COLO668 (cell line): Measurements from ENCODE around the gene GRPR.

Source experiments
- DNase-seq: peaks from one replicate; lab custom pipeline; 2025; ENCODE audit not compliant: unreplicated experiment; lab: John Stamatoyannopoulos, UW

Gene GRPR

DNA sequence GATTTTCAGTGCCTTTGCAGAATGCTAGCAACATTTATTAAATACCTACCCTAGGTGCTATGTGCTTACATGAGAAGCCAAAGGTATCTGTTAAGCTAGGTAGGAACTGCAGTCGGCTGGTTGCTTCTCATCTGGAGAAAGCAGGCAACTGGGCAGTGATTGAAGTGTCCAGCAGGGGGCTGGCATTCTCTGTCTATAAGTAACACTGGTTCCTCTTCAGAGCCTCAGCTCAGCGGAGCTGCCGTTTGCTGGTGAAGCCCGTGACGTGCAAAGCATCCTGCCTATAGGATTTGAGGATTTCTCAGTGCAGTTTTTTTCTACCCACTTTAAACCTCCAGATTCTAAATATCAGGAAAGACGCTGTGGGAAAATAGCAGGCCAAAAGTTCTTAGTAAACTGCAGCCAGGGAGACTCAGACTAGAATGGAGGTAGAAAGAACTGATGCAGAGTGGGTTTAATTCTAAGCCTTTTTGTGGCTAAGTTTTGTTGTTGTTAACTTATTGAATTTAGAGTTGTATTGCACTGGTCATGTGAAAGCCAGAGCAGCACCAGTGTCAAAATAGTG, at the start of gene GRPR:
Gene GRPR (plus strand): TSS at position 344 of the 565 bp plus-strand sequence. CDS start 389 bp downstream, outside the sequence.
- DNase-seq = peak; percentile 84

DNA sequence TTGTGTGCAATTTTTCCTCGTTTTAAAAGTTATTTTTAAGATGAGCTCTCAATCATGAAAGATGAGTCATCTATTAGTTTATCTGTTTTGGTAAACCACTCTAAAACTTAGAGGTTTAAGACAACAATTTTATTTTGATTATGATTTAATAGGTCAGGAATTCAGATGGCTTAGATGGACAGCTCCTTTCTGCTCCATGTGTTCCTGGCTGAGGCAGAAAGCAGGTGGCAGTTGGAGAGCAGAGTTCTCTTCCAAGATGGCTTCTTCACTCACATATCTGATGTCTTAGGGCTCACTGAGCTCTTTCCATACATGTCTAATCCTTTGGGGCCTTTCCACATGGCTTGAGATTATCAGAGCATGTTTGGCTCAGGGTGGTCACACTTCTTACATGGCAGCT, 48.3 kb upstream of the GRPR start:
- no peak for DNase-seq

DNA sequence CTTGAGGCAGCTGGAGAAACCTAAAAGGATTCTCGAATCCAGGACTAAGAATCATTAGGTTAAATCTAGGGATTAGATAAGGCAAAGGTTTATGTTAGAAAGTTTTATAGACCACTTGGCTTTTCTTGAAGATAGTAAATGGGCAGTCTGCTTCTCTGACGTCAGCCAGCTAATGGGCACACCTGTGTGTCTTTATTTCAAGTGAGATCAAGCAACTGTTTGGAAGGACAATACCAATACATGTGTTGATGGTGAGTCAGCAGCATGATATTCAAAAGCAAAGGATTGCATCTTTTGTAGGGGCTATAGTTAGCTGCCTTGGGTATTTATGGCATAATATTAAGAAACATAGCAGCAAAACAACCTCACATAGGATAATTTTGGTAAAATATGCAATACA, 46.5 kb upstream of the GRPR start:
- DNase-seq = no peak

DNA sequence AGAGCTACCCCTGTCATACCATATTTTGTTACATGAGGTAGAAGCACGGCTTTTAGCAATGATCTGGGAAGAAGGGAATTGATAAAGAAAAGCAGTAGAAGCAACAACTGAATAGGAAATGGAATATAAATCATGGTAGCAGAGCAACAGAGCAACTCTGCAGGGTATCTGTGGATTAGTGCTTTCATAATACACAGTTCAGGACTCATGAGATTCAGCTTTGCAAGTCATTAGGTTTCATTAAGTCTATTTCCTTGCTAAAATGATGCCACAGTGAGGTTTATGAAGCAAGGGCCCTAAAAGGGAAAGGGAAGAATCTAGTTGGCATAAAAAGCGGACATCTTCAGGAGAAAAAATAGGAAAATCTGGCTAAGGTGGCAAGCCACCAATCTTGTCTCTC, 45.6 kb upstream of the GRPR start:
- no peak for DNase-seq

DNA sequence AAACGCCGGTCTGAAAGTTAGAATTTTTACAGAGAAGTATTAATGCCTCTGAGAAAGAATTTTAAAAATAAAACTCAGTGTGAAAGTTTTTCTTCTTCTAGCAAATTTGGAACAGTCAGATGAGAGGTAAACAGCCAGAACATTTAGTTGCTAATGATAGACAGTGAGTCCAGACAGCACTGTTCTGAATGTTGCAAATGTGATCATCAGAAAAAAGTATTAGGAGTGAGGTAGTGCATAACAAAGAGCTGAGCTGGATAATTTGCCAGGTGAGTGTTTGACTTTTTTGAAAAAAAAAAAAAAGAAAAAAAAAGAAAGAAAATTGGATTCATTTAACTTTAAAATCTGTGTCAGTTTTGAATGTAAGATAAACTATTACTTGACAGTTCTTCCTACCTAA, 42.0 kb upstream of the GRPR start:
- DNase-seq = no peak

DNA sequence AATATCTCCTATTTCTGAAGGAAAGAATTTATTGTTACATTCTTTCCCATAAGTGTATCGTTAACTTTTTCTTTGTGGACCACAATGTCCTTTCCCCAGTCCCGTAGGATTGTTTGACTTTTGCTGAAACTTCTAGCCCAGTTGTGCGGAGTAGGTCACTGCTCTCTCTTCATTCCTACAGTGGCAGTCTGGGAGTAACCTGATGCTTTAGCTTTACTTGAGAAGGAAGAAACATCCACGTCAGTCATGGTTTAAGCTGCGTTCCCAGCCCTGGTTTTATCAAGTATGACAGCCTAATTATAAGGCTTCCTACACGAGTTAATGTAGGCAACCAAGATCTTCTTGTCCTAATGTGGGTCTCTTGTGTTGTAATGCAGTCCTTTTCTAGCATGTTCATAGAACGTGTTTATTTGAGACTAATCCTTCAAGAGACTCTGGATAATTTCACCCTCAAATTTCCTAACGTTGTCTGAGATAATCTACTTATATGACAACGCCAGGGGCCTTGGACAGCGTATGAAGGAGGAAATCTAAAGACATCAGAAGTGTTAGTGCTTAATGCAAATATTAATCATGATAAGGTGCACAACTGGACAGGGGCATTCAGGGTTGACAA, 40.8 kb upstream of the GRPR start:
- no peak for DNase-seq

DNA sequence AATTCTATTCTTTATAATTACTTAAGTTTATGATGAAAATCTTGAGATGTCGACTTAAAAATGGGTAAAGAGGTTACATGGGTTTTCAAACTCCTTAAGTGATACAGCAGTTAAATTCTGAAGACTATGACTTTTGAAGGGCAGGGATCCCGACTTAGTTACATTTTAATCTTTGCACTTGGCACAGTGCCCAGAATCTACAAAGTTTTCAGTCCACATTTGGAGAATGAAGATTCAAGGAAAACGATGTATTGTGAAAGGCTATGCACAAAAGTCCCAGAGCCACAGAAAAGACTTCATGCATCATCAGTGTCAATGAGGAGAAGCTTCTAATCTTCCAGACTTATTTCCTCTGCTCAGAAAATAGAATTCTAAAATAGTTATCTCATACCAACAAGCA, 36.3 kb upstream of the GRPR start:
- no peak for DNase-seq

DNA sequence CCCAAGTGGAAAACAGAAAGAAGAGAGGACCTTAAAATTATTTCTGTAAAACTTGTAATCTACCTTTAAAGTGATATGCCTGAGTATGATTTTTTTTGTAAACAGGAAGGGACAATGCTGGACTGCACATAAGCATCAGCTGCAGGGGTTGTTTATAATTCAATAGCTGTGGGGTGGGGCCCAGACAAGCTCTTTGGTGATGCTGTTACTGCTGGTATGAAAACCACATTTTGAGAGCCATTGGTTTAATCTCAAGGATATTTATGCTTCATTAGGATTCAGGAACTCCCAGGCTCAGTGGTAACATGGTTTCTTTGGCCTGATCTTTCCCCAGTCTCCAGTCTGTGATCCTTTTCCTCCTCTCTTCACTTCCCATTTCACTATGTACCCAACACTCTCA, 34.3 kb upstream of the GRPR start:
- DNase-seq = no peak

DNA sequence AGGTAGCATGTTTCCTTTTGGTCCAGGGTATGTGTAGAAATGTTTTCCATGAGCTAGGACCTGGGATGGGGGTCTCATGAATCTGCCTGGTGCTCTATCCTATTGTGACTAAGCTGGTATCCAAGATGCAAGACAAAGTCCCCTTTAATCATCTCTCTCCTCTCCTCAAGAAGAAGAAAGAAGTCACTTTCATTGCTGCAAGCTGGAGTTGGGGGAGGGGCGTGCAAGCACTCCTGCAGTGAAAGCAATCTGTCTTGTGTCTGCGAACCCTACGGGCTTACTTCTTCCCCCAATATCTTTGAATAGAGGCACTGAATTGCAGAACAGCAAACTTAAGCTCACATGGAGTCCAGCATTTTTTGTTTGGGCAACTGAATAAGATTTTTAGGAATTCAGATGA, 27.2 kb upstream of the GRPR start:
- no peak for DNase-seq

DNA sequence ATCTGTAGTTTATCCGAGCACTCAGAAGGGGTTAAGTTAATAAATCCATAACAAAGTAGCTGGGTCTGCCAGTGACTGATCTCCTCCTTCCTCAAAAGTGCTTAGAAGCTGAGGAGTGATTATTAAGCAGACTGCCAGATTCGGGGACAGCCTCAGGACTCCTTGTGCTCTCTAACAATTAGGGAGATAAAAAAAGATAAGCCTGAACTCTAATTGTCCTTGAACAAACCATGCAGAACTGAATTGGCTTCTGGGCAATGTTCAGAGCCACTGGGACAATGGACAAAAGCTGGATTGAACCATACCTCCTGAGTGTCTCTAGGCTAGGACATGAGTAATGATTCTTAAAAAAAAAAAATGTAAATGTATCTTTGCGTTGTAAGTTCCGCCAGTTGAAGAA, 22.7 kb upstream of the GRPR start:
- no peak for DNase-seq

DNA sequence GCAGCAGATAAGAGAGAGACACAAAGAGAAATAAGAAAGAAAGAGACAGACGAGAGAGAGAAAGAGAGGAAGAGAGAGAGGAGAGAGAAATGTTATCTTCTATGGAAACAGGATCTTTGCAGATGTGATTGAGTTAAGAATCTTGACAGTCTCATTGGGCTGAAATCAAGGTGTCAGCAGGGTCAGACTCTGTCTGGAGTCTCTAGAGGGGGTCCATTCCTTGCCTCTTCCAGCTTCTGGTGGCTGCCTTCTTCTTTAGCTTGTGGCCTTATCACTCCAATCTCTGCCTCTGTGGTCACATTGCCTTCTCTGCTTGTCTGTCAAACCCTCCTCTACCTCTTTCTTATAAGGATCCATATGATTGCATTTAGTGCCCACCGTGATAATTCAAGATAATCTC, 21.8 kb upstream of the GRPR start:
- no peak for DNase-seq

DNA sequence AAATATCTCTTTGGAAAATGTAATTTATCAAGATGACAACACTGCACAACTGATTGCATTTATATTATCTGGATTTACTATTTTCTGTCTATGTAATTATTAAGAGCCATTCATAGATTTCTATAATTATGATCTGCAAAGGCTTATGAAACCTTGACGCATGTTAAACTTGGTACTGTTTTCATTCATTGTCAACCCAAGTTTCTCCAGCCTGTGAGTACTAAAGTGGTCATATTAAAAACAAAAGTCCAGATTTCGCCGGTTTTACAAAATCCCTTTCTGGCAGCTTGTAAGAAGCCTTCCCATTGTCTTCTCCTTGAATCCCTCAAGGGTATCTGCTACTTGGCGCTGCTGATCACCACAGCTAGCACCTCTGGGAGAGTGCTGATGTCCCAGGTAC, 19.7 kb upstream of the GRPR start:
- no peak for DNase-seq

DNA sequence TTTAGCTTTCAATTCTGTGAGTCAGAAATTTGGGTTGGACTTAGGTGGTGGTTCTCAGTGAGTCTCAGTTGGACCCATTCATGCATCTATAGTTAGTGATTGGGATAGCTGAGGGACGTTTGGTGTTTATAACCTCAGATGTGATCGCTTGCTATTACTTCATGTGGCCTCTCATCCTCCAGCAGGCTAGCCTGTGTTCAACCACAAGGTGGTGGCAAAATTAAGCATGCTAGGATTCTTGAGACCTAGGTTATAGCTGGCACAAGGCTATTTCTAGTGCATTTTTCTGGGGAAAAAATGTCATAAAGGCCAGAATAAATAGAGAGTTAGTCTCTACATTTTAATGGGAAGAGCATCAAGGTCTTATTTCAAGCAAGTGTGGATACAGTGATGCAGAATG, 10.9 kb upstream of the GRPR start:
- DNase-seq = no peak

DNA sequence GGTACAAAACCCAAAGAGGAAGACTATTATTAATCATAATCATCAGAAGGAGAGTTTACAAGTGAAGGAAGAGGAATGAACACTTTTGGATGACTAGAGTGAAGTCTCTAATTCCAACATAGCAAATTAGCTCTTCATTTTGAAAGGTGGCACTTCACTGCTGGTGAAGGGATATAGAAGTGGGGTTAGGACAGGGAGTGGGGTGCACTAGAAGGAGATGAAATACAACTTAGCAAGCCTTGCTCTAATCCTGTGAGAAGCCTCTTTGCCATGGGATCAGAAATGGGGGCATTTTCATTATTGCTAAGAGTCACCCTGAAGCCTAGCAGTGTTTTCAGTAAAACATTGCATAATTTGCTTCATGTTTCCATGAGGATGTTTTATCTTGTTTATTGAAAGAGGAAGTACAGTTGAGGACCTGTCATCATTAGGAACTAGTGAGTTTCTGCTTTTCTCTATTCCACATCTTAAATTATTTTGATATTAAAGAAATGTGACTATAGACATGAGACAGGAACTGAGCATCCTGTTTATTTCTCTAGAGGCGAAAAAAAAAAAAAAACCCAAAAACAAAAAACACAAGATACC, 9.3 kb upstream of the GRPR start:
- DNase-seq = no peak

DNA sequence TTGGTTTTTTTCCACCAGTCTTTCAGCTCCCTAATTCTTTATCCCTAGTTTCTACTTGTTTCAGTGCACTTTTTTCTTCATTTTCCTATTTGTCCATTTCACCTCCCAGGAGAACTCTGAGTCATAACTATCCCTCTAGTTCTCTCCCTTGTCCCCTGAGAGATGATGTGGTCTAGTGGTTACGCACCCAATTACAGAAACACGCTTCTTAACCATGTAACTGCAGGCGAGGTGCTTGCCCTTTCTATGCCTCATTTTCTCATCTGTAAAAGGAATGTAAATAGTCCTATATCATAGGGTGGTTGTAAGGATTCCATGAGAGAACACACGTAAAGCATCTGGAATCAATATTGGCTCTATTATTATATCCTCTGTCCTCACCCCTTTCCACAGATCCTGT, 8.8 kb upstream of the GRPR start:
- DNase-seq = no peak

DNA sequence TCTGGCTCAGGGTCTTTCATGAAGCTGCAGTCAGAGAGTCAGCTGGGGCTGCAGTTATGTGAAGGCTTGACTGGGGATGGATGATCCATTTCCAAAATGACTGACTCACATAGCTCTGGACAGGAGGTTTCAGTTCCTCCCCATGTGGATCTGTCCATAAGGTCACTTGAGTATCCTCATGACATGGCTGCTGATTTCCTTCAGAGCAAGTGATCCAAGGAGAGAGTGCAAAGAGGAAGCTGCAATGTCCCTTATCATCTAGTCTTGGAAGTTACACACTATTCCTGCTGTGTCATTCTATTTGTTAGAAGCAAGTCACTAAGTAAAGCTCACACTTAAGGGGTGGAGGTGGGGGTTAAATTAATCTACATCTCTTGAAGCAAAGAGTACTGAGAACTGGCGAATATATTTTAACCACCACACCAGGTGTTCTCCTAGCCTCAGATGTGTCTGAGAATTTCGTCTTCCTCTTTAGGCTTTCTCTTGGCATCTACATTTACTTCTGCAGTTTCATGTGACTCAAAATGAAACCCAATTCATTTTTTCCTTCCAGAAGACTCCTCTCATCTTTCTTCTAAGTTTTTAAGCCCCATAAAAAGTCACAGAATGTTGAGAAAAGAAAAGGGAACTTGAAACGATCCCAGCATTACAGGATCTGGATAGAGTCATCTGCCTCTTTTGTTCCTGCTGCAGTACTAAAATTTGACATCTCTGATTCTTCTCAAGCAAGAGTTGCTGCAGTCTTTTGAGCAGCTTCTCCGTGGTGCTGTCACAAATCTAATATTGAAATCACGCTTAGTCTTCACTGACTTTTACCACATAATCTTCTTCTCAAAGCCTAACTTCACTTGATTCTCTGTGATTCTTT, 3.8 kb upstream of the GRPR start:
- no peak for DNase-seq

DNA sequence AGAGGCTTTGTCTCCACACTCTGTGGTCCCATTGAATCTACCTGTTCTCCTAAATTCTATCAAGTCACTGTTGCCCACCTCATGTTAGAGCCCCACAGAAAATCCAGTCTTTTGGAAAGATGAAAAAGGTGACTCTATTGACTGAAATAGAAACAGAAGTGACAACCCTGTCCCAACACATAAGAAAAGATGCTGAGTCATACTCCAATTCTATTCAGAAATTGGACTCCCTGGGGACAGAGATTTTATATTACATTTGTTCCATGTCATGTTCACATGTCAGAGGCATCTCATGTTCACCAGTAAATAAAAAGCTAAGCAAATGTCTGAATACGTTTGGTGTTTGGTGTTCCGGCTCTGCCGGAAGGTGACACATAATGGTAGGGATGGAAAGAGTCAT, 2.9 kb upstream of the GRPR start:
- no peak for DNase-seq

DNA sequence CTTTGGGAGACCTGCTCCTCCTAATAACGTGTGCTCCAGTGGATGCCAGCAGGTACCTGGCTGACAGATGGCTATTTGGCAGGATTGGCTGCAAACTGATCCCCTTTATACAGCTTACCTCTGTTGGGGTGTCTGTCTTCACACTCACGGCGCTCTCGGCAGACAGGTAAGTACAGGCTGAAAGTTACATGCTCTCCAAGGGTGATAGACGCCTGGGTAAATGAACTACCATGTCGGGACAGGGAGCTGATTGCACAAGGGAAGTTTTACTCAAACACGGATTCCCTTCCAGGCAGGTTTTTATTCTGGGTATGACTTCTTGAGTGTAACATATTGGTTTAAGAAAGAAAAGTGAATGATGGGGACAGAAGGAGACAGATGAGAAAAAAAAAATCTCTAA, 836 bp downstream of the GRPR start:
- DNase-seq = no peak

DNA sequence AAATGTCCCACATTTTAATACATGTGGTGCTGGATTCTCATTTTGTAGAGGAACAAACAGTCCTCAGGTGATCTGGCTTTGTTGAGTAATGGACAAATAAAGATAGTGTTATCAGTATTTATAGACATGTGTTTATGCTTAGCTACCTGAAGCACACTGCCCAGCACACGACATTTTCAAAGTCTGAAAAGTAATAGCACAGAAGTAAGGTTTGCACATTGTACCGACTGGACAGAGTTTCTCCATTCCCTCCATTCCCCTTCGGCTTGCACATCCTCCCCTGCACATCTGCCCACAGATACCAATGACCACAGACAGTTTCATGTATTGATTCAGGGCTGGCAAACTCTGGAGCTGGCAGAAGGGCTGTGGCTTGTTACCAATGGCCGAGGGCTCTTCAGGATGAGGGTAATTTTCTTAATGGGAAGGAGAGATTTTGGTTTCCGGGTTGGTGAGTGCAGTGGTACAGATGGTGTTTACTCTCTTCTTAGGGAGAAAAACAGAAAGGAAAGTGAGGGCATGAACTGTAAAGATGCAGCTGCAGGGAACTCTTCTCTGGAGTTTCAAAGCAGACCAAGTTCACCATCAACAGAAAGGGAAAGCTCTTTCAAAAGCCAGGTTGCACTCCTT, 2.3 kb downstream of the GRPR start:
- DNase-seq = peak; percentile 31

DNA sequence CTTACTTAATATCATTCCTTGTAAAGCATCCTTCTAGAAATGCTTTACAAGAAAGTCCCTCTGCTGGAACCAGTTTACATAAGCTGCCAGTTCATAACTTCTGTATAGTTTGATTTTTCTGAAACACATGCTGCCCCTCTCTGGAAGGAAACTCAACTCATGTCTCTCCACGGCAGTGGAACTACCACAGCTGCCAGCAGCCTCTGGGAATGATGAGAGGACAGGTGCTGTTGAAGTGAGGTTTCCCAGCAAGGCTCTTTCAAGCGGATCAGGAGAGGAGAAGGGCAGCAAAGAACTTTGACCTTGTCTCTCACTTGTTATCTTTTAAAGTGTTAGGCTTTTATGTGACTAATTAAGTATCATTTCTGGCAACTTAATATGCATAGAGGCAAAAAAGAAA, 7.3 kb downstream of the GRPR start:
- DNase-seq = peak; percentile 23

DNA sequence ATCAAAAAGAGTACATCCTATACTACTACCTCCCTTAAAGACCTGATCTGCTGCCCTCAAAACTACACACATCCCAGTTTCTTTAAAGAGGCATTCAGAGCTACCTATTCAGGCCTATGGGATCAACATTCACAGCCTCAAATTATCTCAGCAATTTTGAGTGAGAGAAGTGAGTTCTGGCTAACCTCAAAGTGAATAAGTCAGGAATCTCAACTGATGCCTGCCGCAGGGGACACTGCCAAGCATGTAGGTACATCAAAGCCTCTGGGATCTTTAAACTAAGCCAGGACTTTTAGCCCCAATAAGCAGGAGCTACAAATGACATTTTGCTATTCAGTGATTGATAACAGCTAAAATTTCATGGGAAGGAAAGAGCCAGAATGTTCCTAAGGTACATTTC, 11.6 kb downstream of the GRPR start:
- DNase-seq = no peak

DNA sequence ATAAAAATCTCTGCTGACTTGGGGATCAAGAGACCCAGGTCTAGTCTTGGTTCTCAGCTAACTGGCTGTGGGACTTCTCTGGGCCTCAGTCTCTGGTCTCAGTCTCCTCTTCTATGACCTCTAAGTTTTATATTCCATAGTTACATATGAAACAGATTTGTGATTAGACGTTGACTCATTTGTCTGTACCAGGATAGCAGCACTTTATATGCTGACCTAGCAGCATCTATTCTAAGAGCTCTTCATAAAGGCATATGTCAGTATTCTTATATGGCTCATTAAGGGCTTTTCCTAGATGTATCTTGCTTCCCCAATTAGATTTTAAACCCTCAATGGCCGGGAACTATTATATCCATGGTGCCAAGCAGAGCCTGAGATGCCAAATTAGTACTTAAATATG, 12.7 kb downstream of the GRPR start:
- no peak for DNase-seq
